Lung (tissue), 12 donors: ENCODE measurements around the gene TMEM250. TPM values are rescaled to one million over a fixed set of nuclear protein-coding genes. Genes with fewer than 3 reads are reported as not detected.

ENCODE experiments used
- ATAC-seq: fragments of 200-7000 bp; cut with Tn5 transposase; one replicate; pipeline ENCODE4 v1.9.1; 2020; ENCODE audit warnings: moderate number of reproducible peaks; ENCODE audit not compliant: insufficient read depth, low FRiP score
- DNase-seq, 3 donors: peaks; one replicate each; pipeline ENCODE4 v3.0.0-alpha.2; 2013 to 2017
- H3K27ac ChIP-seq, 2 donors: one replicate each; pipeline ENCODE4 v1.5.1; 2013; ENCODE audit warnings: mild to moderate bottlenecking in 2 of 2, moderate library complexity in 2 of 2, control low read depth in 1 of 2, inconsistent platforms in 1 of 2, low read depth in 1 of 2, low read length in 1 of 2
- H3K27me3 ChIP-seq, 3 donors: one replicate each; pipeline ENCODE4 v1.5.1; 2013; ENCODE audit warnings: low read length in 2 of 3; ENCODE audit not compliant: control insufficient read depth in 3 of 3, insufficient read depth in 3 of 3
- H3K36me3 ChIP-seq, 4 donors: one replicate each; pipeline ENCODE4 v1.5.1; 2013; ENCODE audit warnings: low read length in 4 of 4, mild to moderate bottlenecking in 1 of 4, moderate library complexity in 1 of 4; ENCODE audit not compliant: control insufficient read depth in 4 of 4, insufficient read depth in 4 of 4
- H3K4me1 ChIP-seq, 5 donors: one replicate each; pipeline ENCODE4 v1.5.1; 2013; ENCODE audit warnings: low read length in 5 of 5, mild to moderate bottlenecking in 2 of 5, moderate library complexity in 1 of 5; ENCODE audit not compliant: control insufficient read depth in 5 of 5, insufficient read depth in 5 of 5
- H3K4me3 ChIP-seq: one replicate; pipeline ENCODE4 v1.5.1; 2013; ENCODE audit warnings: mild to moderate bottlenecking, control low read depth, moderate library complexity
- H3K9ac ChIP-seq, 2 donors: one replicate each; pipeline ENCODE4 v1.5.1; 2013; ENCODE audit warnings: low read length in 2 of 2, control low read depth in 1 of 2; ENCODE audit not compliant: insufficient read depth in 1 of 2
- H3K9me3 ChIP-seq, 4 donors: one replicate each; pipeline ENCODE4 v1.5.1; 2013; ENCODE audit warnings: low read length in 3 of 4, mild to moderate bottlenecking in 1 of 4, moderate library complexity in 1 of 4; ENCODE audit not compliant: control insufficient read depth in 4 of 4, insufficient read depth in 3 of 4
- CTCF ChIP-seq: IDR thresholded peaks from 2 replicates; pipeline ENCODE4 v1.5.1; 2012; ENCODE audit warnings: mild to moderate bottlenecking; ENCODE audit errors: control extremely low read depth, extremely low read depth
- WGBS, 2 donors: extraction: QIAGEN DNeasy Blood & Tissue Kit; methylation state at CpG; one replicate each; pipeline ENCODE4 v1.1.7; 2013; 5-methylcytosine and 5-hydroxymethylcytosine counted together
- polyA plus RNA-seq, 2 donors: library from polyadenylated mRNA; stranded (reverse); fragments of 200-250 nt; gene quantifications; one replicate each; pipeline ENCODE4 v1.2.1, GENCODE V29; 2013
- total RNA-seq, 2 donors: library from RNA; depleted of rRNA in 1 of 2; stranded (reverse); fragments of >200 nt in 1 of 2; gene quantifications; one replicate each; pipeline ENCODE4 v1.2.1, GENCODE V29; 2014 to 2021
- donor health status: control.
- donor health status: control.
- donor health status: Bipolar disorder and iron deficiency.
- donor health status: healthy.
- donor health status: DM: yes; HTN: yes; CAD: no.

Gene TMEM250
- total and polyA plus RNA-seq, 4 donors = 13.0 to 47.9 (median 27.2) TPM

GRCh38 chr9:136092353-136092650 is 26.4 kb downstream of the TMEM250 start:
- no peaks in the 10 kb centered on the region for H3K9me3 ChIP-seq
- no peak overlapping the region for H3K4me3 ChIP-seq
- H3K9ac ChIP-seq = no peak overlapping the region
- H3K27me3 ChIP-seq = peaks cover 0 to 4% (median 0%) of the 10 kb centered on the region in 3 donors
- ATAC-seq (no peak), DNase-seq (no peak)
- H3K27ac ChIP-seq = peak overlapping the region; percentile 11 to 41
- H3K4me1 ChIP-seq = peaks cover 0 to 19% (median 12%) of the 10 kb centered on the region in 5 donors
- 91% methylated on average over 10 of the region's 10 CpGs for WGBS, 2 donors
- H3K36me3 ChIP-seq = peaks cover 0 to 6% (median 0%) of the 10 kb centered on the region in 4 donors
- TF ChIP-seq CTCF = no peak

GRCh38 chr9:136091582-136092352 is 26.9 kb downstream of the TMEM250 start:
- ATAC-seq (no peak), DNase-seq (no peak)
- Histone ChIP-seq H3K9me3 (no peaks in the 10 kb centered on the region), H3K9ac (no peak overlapping the region), H3K36me3 (peaks cover 0 to 6% (median 0%) of the 10 kb centered on the region in 4 donors), H3K27ac (peak overlapping the region; percentile 44 to 51), H3K4me3 (no peak overlapping the region), H3K4me1 (peaks cover 0 to 19% (median 12%) of the 10 kb centered on the region in 5 donors), H3K27me3 (peaks cover 0 to 4% (median 0%) of the 10 kb centered on the region in 3 donors)
- whole genome bisulfite sequencing, 2 donors = 86 to 90% methylated on average over 20 of the region's 20 CpGs
- TF ChIP-seq CTCF = no peak

GRCh38 chr9:136090768-136091581 is 27.7 kb downstream of the TMEM250 start:
- peak overlapping the region; percentile 44 to 51 for H3K27ac ChIP-seq
- H3K36me3 ChIP-seq = peaks cover 0 to 6% (median 0%) of the 10 kb centered on the region in 4 donors
- H3K9ac ChIP-seq = no peak overlapping the region
- no peak overlapping the region for H3K4me3 ChIP-seq
- ATAC-seq = no peak
- H3K4me1 ChIP-seq = peaks cover 0 to 19% (median 12%) of the 10 kb centered on the region in 5 donors
- TF ChIP-seq CTCF = no peak
- 75 to 80% methylated on average over 21 to 22 of the region's 22 CpGs for WGBS, 2 donors
- H3K9me3 ChIP-seq = no peaks in the 10 kb centered on the region
- DNase-seq = no peak
- peaks cover 0 to under 1% (median 0%) of the 10 kb centered on the region in 3 donors for H3K27me3 ChIP-seq
